HCT116 (cell line): ENCODE measurements around the gene LIMD2.

Experiments used
- ATF3 ChIP-seq: IDR thresholded peaks from 2 replicates; pipeline ENCODE4 v1.6.1; 2012
- CEBPB ChIP-seq: IDR thresholded peaks from 2 replicates; pipeline ENCODE4 v1.6.1; 2012; ENCODE audit warnings: low read depth
- CTCF ChIP-seq, 3 experiments: fragments of 200-600 bp in 1 of 3; sonication (generic) in 1 of 3; IDR thresholded peaks in 2 of 3; conservative IDR thresholded peaks in 1 of 3; 2 replicates each; pipeline ENCODE4 v1.5.1; 2012 to 2017; ENCODE audit warnings: low read depth in 2 of 3, low read length in 2 of 3, antibody characterized with exemption in 1 of 3, borderline replicate concordance in 1 of 3, control low read depth in 1 of 3, mild to moderate bottlenecking in 1 of 3, mixed read lengths in 1 of 3, mixed run types in 1 of 3, moderate library complexity in 1 of 3; ENCODE audit not compliant: insufficient read depth in 1 of 3
- EGR1 ChIP-seq: IDR thresholded peaks from 2 replicates; pipeline ENCODE4 v1.6.1; 2012; ENCODE audit warnings: low read depth
- EZH2 ChIP-seq: fragments of 200-600 bp; sonication (generic); IDR thresholded peaks from 2 replicates; pipeline ENCODE4 v1.6.1; 2017; ENCODE audit warnings: antibody characterized with exemption, mixed run types
- EZH2phosphoT487 ChIP-seq: fragments of 200-600 bp; IDR thresholded peaks from 2 replicates; pipeline ENCODE4 v1.6.1; 2018; ENCODE audit warnings: antibody characterized with exemption, borderline replicate concordance
- FOSL1 ChIP-seq: IDR thresholded peaks from 2 replicates; pipeline ENCODE4 v1.6.1; 2012; ENCODE audit warnings: low read depth
- JUND ChIP-seq: IDR thresholded peaks from 2 replicates; pipeline ENCODE4 v1.6.1; 2012
- MAX ChIP-seq: IDR thresholded peaks from 2 replicates; pipeline ENCODE4 v1.6.1; 2012
- POLR2A ChIP-seq: IDR thresholded peaks from 2 replicates; pipeline ENCODE4 v1.7.0; 2011; ENCODE audit warnings: borderline replicate concordance; ENCODE audit not compliant: insufficient read depth, insufficient read length; ENCODE audit errors: extremely low read depth
- POLR2AphosphoS5 ChIP-seq: IDR thresholded peaks from 2 replicates; pipeline ENCODE4 v1.6.1; 2011; ENCODE audit warnings: mild to moderate bottlenecking, low read depth, low read length, moderate library complexity
- REST ChIP-seq: IDR thresholded peaks from 2 replicates; pipeline ENCODE4 v1.6.1; 2012; ENCODE audit warnings: low read depth
- YY1 ChIP-seq: IDR thresholded peaks from 2 replicates; pipeline ENCODE4 v1.6.1; 2011; ENCODE audit warnings: low read length, low read depth, moderate library complexity, mild to moderate bottlenecking; ENCODE audit not compliant: insufficient replicate concordance; ENCODE audit errors: extremely low read depth
- ZFX ChIP-seq: fragments of 450-650 bp; IDR thresholded peaks from 2 replicates; pipeline ENCODE4 v1.6.1; 2017

- TF ChIP-seq CTCF (IDR thresholded peaks at IDR 0.05 in 2 of 3, conservative IDR thresholded peaks at IDR 0.05 in 1 of 3; ENCODE audit: borderline replicate concordance in 1 of 3, insufficient read depth in 1 of 3, low read depth in 2 of 3, low read length in 2 of 3) = no peak
- TF ChIP-seq REST = no peak
- TF ChIP-seq POLR2A = no peak
- TF ChIP-seq CEBPB = no peak
- TF ChIP-seq ZFX = no peak
- no peak for TF ChIP-seq EZH2
- no peak for TF ChIP-seq FOSL1
- no peak for TF ChIP-seq ATF3
- no peak for TF ChIP-seq MAX
- no peak for TF ChIP-seq JUND
- TF ChIP-seq EGR1 = no peak
- TF ChIP-seq YY1 = no peak
- no peak for TF ChIP-seq EZH2phosphoT487
- TF ChIP-seq POLR2AphosphoS5 = no peak
These were observed 3.8 kb upstream of the LIMD2 start for GRCh38 chr17:63703556-63704258.
